ENCODE data around the gene ZNF496.

DNA sequence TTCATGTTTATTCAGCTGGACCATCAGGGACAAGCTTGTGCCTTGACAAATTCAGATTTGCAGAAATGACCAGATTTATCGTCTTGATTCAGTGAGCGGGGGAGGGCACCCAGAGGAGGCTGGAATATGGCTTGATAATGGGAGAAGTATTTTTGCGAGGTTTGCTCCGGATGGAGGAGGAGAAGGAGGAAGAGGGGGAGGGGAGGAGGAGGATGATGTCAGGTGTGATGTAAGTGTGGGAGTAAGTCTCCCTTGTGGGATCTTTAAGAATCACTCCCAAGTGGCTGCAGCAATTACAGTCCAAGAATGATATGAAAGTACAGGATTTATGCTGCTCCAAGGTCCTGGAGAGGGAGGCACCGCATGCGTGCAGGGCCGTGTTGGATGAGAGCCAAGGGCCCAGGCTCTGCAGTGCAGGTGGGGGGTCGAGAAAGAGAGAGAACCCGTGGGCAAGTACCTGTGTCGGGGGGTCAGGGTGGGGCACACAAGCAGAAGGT, 5.6 kb upstream of the ZNF496 start:
- TF ChIP-seq, protein P1, sequence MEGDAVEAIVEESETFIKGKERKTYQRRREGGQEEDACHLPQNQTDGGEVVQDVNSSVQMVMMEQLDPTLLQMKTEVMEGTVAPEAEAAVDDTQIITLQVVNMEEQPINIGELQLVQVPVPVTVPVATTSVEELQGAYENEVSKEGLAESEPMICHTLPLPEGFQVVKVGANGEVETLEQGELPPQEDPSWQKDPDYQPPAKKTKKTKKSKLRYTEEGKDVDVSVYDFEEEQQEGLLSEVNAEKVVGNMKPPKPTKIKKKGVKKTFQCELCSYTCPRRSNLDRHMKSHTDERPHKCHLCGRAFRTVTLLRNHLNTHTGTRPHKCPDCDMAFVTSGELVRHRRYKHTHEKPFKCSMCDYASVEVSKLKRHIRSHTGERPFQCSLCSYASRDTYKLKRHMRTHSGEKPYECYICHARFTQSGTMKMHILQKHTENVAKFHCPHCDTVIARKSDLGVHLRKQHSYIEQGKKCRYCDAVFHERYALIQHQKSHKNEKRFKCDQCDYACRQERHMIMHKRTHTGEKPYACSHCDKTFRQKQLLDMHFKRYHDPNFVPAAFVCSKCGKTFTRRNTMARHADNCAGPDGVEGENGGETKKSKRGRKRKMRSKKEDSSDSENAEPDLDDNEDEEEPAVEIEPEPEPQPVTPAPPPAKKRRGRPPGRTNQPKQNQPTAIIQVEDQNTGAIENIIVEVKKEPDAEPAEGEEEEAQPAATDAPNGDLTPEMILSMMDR (IDR thresholded peaks at IDR 0.05), result no peak
- no peak for TF ChIP-seq POLR2A (IDR thresholded peaks at IDR 0.05)
